Measurements from ENCODE around the gene FCN1. TPM values are rescaled to one million over a fixed set of nuclear protein-coding genes. Genes with fewer than 3 reads are reported as not detected.

The FCN1 gene
- total and polyA plus RNA-seq, 9 of the 15 experiments (the other 6 are each of a cell fraction or from before 2014, with no cell fraction given): not detected

DNA sequence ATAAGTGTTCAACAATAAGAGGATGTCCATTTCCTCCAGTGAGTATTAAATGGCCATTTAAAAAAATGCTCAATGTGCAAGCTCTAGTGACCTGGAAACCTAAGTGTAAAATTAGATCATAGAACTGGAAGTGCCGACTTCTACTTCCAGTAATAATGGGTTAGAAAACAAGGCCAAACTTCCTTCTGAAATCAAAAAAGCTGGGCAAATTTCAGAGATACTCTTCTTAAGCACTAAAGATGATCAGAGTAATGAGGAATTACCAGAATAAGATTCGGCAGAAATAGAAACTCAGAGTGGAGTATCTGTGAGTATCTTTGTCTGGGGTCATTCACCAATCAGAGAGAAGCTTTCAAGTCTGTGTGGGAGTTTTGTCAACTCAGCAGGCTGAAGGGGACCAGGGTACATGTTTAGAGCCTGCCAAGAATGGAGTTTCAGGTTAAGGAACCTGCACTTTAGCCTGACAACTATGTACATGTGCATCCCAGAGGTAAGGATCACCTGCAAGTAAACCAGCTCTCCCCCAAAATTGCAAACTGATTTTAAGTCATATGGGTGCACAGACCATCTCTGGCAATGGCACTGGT is 20.0 kb downstream of the FCN1 start:
- ChIA-PET CTCF (ENCODE audit: low intra/inter-chr PET ratio) (interaction anchor here (0.7 kb wide), 1 partner anchor 20 kb away, joined by 3 read pairs; no protein-coding TSS in a partner anchor), POLR2A (interaction anchor here (0.6 kb wide), 1 partner anchor 25 kb away, joined by 3 read pairs; no protein-coding TSS in a partner anchor)
- Histone ChIP-seq H3K27me3 (ENCODE audit: control insufficient read depth in 2 of 2, insufficient read depth in 2 of 2, low read length in 2 of 2) (peaks cover 0 to 5% of the 10 kb centered on the region in 2 experiments; a peak in 1 of 5 replicates), H3K9ac (ENCODE audit: insufficient read depth in 1 of 2, low read depth in 2 of 2, low read length in 2 of 2) (no peak overlapping the region), H3K9me1 (ENCODE audit: control insufficient read depth, insufficient read depth, low read length) (no peaks in the 10 kb centered on the region), H3K36me3 (ENCODE audit: control insufficient read depth, insufficient read depth, low read length) (no peaks in the 10 kb centered on the region), H4K20me1 (replicated peaks; ENCODE audit: control insufficient read depth, insufficient read depth, low read length) (no peaks in the 10 kb centered on the region), H3K9me3 (replicated peaks; ENCODE audit: control insufficient read depth, insufficient read depth, low read depth, low read length) (no peaks in the 10 kb centered on the region), H3K4me2 (ENCODE audit: insufficient read depth, low read length) (no peak overlapping the region), H3K4me3 (no peak overlapping the region), H3K27ac (ENCODE audit: extremely low read depth, low read depth, low read length) (no peak overlapping the region), H3K4me1 (replicated peaks in 1 of 2; ENCODE audit: control insufficient read depth in 2 of 2, insufficient read depth in 2 of 2, low read length in 2 of 2) (no peaks in the 10 kb centered on the region), H3K79me2 (ENCODE audit: control insufficient read depth, insufficient read depth, low read length) (no peaks in the 10 kb centered on the region), H2AFZ (ENCODE audit: low read depth, low read length) (no peak overlapping the region)
- FAIRE-seq (no peak), ATAC-seq (no peak), DNase-seq (ENCODE audit: extremely low read depth in 1 of 4, low spot score in 3 of 4) (no peak)
- intact Hi-C loops (cut with micrococcal nuclease) (no loop called here), in situ Hi-C loops (cut with MboI) (no loop called here)
- BruUV-seq (replicated peaks): no TSS peak
- WGBS (ENCODE audit: insufficient coverage, low coverage, missing lambda C conversion rate): 0% methylated on average over 2 of the region's 2 CpGs
- TF ChIP-seq ZNF583 (CRISPR knock-in tag; IDR thresholded peaks at IDR 0.05) (no peak), ZNF589 (CRISPR knock-in tag; IDR thresholded peaks at IDR 0.05; ENCODE audit: low read depth) (no peak), SRSF3 (IDR thresholded peaks at IDR 0.05; ENCODE audit: insufficient read depth, low read length) (no peak), SMAD4 (CRISPR knock-in tag; conservative IDR thresholded peaks at IDR 0.05) (no peak), SIX5 (IDR thresholded peaks at IDR 0.05; ENCODE audit: borderline replicate concordance in 1 of 2, insufficient read depth in 1 of 2, low read depth in 1 of 2, low read length in 2 of 2) (no peak), ETV5 (CRISPR knock-in tag; IDR thresholded peaks at IDR 0.05; ENCODE audit: low read depth) (no peak), NCOA1 (IDR thresholded peaks at IDR 0.05; ENCODE audit: low read depth) (no peak), FOXP1 (CRISPR knock-in tag; IDR thresholded peaks at IDR 0.05) (no peak), BCL6 (CRISPR knock-in tag; IDR thresholded peaks at IDR 0.05) (no peak), STAG1 (CRISPR knock-in tag; IDR thresholded peaks at IDR 0.05; ENCODE audit: borderline replicate concordance) (no peak), ZNF41 (CRISPR knock-in tag; conservative IDR thresholded peaks at IDR 0.05) (no peak), ZNF224 (CRISPR knock-in tag; IDR thresholded peaks at IDR 0.05) (no peak)
- TF ChIP-seq, protein P1, sequence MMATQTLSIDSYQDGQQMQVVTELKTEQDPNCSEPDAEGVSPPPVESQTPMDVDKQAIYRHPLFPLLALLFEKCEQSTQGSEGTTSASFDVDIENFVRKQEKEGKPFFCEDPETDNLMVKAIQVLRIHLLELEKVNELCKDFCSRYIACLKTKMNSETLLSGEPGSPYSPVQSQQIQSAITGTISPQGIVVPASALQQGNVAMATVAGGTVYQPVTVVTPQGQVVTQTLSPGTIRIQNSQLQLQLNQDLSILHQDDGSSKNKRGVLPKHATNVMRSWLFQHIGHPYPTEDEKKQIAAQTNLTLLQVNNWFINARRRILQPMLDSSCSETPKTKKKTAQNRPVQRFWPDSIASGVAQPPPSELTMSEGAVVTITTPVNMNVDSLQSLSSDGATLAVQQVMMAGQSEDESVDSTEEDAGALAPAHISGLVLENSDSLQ (IDR thresholded peaks at IDR 0.05): no peak
